LHCN-M2 (cell line): ENCODE data around the gene SLC9A6. TPM values are rescaled to one million over a fixed set of nuclear protein-coding genes. Genes with fewer than 3 reads are reported as not detected.
"Not testable (repeated sequence)": the region's sequence is repeated elsewhere in the genome, so short reads cannot be mapped to it uniquely, and the experiment has no call there.

Experiments used
- DNase-seq: peaks from one replicate; pipeline ENCODE4 v3.0.0-alpha.2; 2012; ENCODE audit warnings: low read depth
- total RNA-seq: library from RNA; depleted of rRNA; stranded (reverse); fragments of >200 nt; gene quantifications from 2 replicates; pipeline ENCODE4 v1.2.3, GENCODE V29; 2014; rRNA removed

The SLC9A6 gene
- total RNA-seq, 1 experiment from 2014 or later: 23.6 TPM

GRCh38 chrX:136063340-136064079 lies 78.3 kb downstream of the SLC9A6 start:
- DNase-seq: no peak

DNA sequence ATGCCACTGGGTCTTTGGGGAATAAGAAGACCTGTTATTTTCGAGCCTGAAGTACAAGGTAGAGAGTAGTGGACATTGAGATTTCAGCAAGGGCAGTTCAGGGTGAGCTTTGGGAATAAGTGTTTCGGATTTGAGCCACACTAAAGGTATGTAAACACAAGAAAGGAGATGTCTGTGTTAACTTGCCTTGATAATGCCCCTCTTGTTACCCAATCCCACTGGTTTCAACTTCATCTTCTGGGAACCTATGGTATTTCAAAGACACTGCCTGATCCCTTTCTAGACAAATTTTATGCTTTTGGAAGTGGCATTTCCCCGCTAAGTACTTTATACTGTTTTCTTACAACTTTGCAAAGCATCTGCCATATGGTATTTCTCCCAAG lies 79.4 kb downstream of the SLC9A6 start:
- no peak for DNase-seq

DNA sequence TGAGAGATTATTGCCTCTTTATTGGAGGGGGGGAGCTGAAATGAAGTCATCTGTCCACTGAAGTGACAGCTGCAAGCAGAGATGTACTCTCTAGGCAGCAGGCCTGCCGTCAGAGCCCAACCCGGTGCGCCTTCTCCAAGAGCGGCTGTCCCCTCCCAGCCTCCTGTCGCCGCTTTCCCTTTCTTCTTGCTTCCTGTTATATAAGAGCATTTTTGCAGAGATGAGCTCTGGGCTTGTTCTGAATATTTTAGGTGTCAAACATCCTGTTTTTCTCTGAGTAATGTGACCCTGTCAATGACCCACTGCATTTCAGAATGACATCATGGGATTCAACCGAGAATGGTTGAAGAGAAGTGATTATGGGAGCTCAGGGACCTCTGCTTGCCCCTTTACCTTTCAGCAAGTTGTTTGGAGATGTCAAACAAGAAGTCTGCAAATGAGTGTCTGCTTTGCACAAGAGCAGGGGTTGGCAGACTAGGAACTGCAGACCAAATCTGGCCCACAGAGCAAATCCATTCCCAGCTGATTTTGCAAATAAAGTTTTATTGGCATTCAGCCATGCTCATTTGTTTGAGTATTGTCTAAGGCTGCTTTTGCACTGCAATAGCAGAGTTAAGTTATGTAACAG lies 79.9 kb downstream of the SLC9A6 start:
- DNase-seq: peak; percentile 57

DNA sequence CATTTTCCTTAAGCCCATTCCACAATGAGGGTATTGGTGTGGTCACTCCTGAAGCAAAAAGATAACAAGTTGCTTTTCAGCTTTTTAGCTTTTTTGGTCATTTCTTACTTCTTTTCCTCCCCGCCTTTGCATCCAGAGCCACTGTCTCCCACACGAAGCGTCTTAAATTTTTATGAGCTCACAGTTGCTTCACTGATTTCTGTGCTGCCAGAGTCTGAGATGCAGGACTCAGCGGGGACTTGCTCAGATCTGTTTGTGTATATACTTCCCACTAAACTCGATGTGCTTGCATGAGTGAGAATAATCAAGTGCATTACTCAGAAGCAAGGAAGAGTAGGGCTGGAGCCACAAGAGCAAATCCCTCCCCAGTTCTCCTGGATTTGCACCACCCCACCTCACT lies 81.9 kb downstream of the SLC9A6 start:
- DNase-seq: no peak

DNA sequence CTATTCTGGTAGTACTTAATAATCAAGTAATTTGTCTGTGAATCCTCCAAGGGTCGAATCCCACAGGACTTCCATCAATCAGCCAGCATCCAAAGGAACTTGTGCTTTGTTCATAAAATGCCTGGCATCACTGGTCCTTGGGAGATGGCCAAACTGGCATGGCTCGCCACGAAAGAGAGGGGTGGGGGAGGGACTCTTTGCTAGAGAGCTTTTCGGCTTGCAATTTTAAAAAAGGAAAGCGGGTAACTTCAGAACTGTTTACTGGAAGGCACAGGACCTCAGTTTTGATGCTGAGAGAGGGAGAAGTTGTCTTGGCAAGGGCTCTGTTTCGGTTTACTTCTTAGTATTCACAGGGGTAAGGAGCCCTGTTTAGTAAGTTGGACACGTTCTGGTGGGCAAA lies 82.7 kb downstream of the SLC9A6 start:
- DNase-seq: no peak

- no peak for DNase-seq
Measured at GRCh38 chrX:136076942-136077341, 91.7 kb downstream of the SLC9A6 start.

DNA sequence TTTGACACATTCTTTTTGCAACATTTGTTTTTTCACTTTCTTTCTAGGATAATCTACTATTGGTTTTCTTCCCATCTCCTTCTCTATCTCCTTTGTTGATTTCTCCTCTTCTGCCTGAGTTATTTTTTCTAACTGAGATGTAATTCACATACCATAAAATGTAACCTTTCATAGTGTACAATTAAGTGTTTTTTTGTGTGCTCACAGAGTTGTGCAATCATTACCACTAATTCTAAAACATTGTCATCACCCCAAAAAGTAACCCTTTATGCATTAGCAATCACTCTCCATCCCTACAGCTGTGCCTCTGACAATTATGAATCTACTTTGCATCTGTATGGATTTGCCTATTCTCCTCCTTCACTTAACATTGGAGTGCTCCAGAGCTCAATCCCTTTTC lies 95.5 kb downstream of the SLC9A6 start:
- no peak for DNase-seq

- DNase-seq: peak; percentile 68
Measured at GRCh38 chrX:136086521-136086920, 101.3 kb downstream of the SLC9A6 start.

- not testable (repeated sequence) for DNase-seq
Measured at GRCh38 chrX:136091898-136092297, 106.7 kb downstream of the SLC9A6 start.

DNA sequence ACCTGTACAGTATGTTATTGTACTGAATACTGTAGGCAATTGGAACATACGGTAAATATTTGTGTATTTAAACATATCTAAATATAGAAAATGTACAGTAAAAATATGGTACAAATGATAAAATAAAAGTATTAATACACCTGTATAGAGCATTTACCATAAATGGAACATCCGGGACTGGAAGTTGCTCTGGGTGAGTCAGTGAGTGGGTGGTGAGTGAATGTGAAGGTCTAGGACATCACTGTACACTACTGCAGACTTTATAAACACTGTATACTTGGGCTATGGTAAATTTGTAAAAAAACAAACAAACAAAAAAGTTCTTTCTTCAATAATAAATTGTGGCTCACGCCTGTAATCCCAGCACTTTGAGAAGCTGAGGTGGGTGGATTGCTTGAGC lies 109.7 kb downstream of the SLC9A6 start:
- DNase-seq: peak; percentile 1

Other genes starting within 250 kb of the SLC9A6 start
- gene CT45A3, start 217.2 kb upstream of the SLC9A6 start, total RNA-seq: not detected in 2 replicates
- gene CT45A5, start 199.9 kb upstream of the SLC9A6 start, total RNA-seq: not detected in 2 replicates
- not detected in 2 replicates for gene CT45A6, start 182.6 kb upstream of the SLC9A6 start, total RNA-seq
- gene CT45A2, start 165.4 kb upstream of the SLC9A6 start, total RNA-seq: not detected in 2 replicates
- gene CT45A7, start 148.2 kb upstream of the SLC9A6 start, total RNA-seq: not detected in 2 replicates
- gene CT45A8, start 130.9 kb upstream of the SLC9A6 start, total RNA-seq: not detected in 2 replicates
- not detected in 2 replicates for gene CT45A9, start 113.6 kb upstream of the SLC9A6 start, total RNA-seq
- gene CT45A10, start 92.0 kb upstream of the SLC9A6 start, total RNA-seq: not detected in 2 replicates
- not detected in 2 replicates for gene SAGE1, start 91.7 kb upstream of the SLC9A6 start, total RNA-seq
- gene MMGT1, start 11.4 kb upstream of the SLC9A6 start, total RNA-seq: 20.7 and 23.8 TPM in 2 replicates
- gene FHL1, start 162.1 kb downstream of the SLC9A6 start, total RNA-seq: 44.8 and 48.3 TPM in 2 replicates